ENCODE data around the gene CD274.

Gene CD274

GRCh38 chr9:5422276-5422675, 28.1 kb upstream of the CD274 start:
- DNase-seq (ENCODE audit: low read depth), result no peak
- H3K4me3 ChIP-seq (ENCODE audit: low read length), result no peak overlapping the region
- no peak for TF ChIP-seq CTCF (conservative IDR thresholded peaks at IDR 0.05; ENCODE audit: low read depth, low read length)

- no peak for DNase-seq (ENCODE audit: low read depth)
These were observed 25.2 kb upstream of the CD274 start for GRCh38 chr9:5425006-5425628.

GRCh38 chr9:5427005-5427404, 23.3 kb upstream of the CD274 start:
- DNase-seq (ENCODE audit: low read depth), result no peak
- H3K4me3 ChIP-seq (ENCODE audit: low read length), result no peak overlapping the region
- TF ChIP-seq CTCF (conservative IDR thresholded peaks at IDR 0.05; ENCODE audit: low read depth, low read length), result no peak

More at GRCh38 chr9:5425006-5425628, 25.2 kb upstream of the CD274 start:
- no peak overlapping the region for H3K4me3 ChIP-seq (ENCODE audit: low read length)
- TF ChIP-seq CTCF (conservative IDR thresholded peaks at IDR 0.05; ENCODE audit: low read depth, low read length), result peak; percentile 35

GRCh38 chr9:5428172-5428571, 22.2 kb upstream of the CD274 start:
- H3K4me3 ChIP-seq (ENCODE audit: low read length), result no peak overlapping the region
- TF ChIP-seq CTCF (conservative IDR thresholded peaks at IDR 0.05; ENCODE audit: low read depth, low read length), result no peak
- DNase-seq (ENCODE audit: low read depth), result no peak

- DNase-seq (ENCODE audit: low read depth), result no peak
- no peak for TF ChIP-seq CTCF (conservative IDR thresholded peaks at IDR 0.05; ENCODE audit: low read depth, low read length)
- H3K4me3 ChIP-seq (ENCODE audit: low read length), result no peak overlapping the region
These were observed 21.4 kb upstream of the CD274 start for GRCh38 chr9:5428794-5429528.

- no peak for TF ChIP-seq CTCF (conservative IDR thresholded peaks at IDR 0.05; ENCODE audit: low read depth, low read length)
- no peak for DNase-seq (ENCODE audit: low read depth)
- no peak overlapping the region for H3K4me3 ChIP-seq (ENCODE audit: low read length)
These were observed 20.3 kb upstream of the CD274 start for GRCh38 chr9:5429873-5430564.

Data from retinal pigment epithelial cell (primary cell).